ENCODE data around the gene BAHD1.

DNA sequence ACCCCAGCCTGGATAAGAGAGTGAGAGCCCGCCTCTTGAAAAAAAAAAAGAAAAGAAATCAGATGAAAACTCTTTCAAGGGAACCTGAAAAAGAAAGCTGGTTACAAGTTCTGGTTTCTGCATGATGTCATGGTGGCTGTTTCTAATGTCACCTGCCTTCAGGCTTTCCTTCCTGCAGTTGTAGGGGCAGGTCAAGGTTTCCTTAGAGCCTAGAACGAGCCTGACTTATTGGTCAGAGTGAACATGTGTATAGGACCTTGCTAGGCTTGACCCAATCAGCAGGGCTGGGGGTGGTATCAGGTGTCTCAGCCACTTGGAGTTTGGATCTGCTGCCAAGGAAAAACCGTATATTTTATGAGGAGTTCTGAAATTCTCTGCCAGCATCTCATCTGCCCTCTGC is 31.4 kb upstream of the BAHD1 start:
- TF ChIP-seq, protein P1, sequence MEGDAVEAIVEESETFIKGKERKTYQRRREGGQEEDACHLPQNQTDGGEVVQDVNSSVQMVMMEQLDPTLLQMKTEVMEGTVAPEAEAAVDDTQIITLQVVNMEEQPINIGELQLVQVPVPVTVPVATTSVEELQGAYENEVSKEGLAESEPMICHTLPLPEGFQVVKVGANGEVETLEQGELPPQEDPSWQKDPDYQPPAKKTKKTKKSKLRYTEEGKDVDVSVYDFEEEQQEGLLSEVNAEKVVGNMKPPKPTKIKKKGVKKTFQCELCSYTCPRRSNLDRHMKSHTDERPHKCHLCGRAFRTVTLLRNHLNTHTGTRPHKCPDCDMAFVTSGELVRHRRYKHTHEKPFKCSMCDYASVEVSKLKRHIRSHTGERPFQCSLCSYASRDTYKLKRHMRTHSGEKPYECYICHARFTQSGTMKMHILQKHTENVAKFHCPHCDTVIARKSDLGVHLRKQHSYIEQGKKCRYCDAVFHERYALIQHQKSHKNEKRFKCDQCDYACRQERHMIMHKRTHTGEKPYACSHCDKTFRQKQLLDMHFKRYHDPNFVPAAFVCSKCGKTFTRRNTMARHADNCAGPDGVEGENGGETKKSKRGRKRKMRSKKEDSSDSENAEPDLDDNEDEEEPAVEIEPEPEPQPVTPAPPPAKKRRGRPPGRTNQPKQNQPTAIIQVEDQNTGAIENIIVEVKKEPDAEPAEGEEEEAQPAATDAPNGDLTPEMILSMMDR (IDR thresholded peaks at IDR 0.05) = no peak
- TF ChIP-seq TEAD4 (CRISPR knock-in tag; IDR thresholded peaks at IDR 0.05) = no peak

Data from WTC11 (cell line).